H1 (cell line): ENCODE data around the gene SLC13A2. TPM values are rescaled to one million over a fixed set of nuclear protein-coding genes. Genes with fewer than 3 reads are reported as not detected.

ENCODE experiments used
- CTCF ChIA-PET: fragments of 300-600 bp; sonication (Branson Sonifier 250); formaldehyde crosslinking; loops from one replicate; lab custom pipeline; 2021; ENCODE audit not compliant: partially characterized antibody; lab: Charles Lee
- POLR2A ChIA-PET: fragments of 300-600 bp; sonication (Branson Sonifier 250); formaldehyde crosslinking; loops from one replicate; lab custom pipeline; 2021; ENCODE audit warnings: inconsistent platforms; ENCODE audit not compliant: partially characterized antibody; lab: Charles Lee
- DNase-seq, 2 experiments: peaks; one replicate each; pipeline versions ENCODE4 v3.0.0 to v3.0.0-alpha.2; 2010 to 2022; ENCODE audit warnings: low spot score in 2 of 2, low read depth in 1 of 2, mixed read lengths in 1 of 2
- FAIRE-seq: peaks from 2 replicates; lab custom pipeline; 2011; peaks lifted over from hg19 to GRCh38; lab: Jason Lieb, UNC
- H2AFZ ChIP-seq: 2 replicates; pipeline ENCODE4 v1.8.1; 2012; ENCODE audit warnings: low read length, inconsistent platforms
- H2AK5ac ChIP-seq: 2 replicates; pipeline ENCODE4 v1.6.1; 2013; ENCODE audit warnings: low read depth, low read length
- H2BK120ac ChIP-seq: replicated peaks from 2 replicates; pipeline ENCODE3; 2013; ENCODE audit warnings: low read depth, low read length, inconsistent platforms
- H2BK12ac ChIP-seq: 2 replicates; pipeline ENCODE4 v1.6.1; 2013; ENCODE audit warnings: low read depth, low read length
- H2BK15ac ChIP-seq: 2 replicates; pipeline ENCODE4 v1.6.1; 2013; ENCODE audit warnings: low read length
- H2BK20ac ChIP-seq: 2 replicates; pipeline ENCODE4 v1.6.1; 2013; ENCODE audit warnings: low read length
- H2BK5ac ChIP-seq: 2 replicates; pipeline ENCODE4 v1.6.1; 2013; ENCODE audit warnings: low read depth, low read length
- H3K14ac ChIP-seq: 2 replicates; pipeline ENCODE4 v1.6.1; 2013; ENCODE audit warnings: inconsistent platforms; ENCODE audit not compliant: insufficient read length
- H3K18ac ChIP-seq: 2 replicates; pipeline ENCODE4 v1.6.1; 2013; ENCODE audit warnings: low read length; ENCODE audit errors: extremely low read depth
- H3K23ac ChIP-seq: 2 replicates; pipeline ENCODE4 v1.6.1; 2013; ENCODE audit warnings: inconsistent platforms; ENCODE audit not compliant: insufficient read length
- H3K23me2 ChIP-seq: 2 replicates; pipeline ENCODE4 v1.6.1; 2013; ENCODE audit warnings: low read depth, low read length
- H3K27ac ChIP-seq: 2 replicates; pipeline ENCODE4 v1.6.1; 2011; ENCODE audit warnings: low read depth, low read length, inconsistent platforms
- H3K27me3 ChIP-seq, 4 experiments: replicated peaks in 1 of 4; 1 replicate in 1 of 4; 2 replicates in 3 of 4; pipeline versions ENCODE4 v1.6.1 to v1.8.1; 2011 to 2013; ENCODE audit warnings: low read length in 3 of 4, mild to moderate bottlenecking in 3 of 4, inconsistent platforms in 2 of 4, mixed read lengths in 2 of 4, moderate library complexity in 1 of 4; ENCODE audit not compliant: control insufficient read depth in 3 of 4, insufficient read depth in 3 of 4; ENCODE audit errors: extremely low read depth in 1 of 4
- H3K36me3 ChIP-seq, 4 experiments: 2 replicates each; pipeline versions ENCODE4 v1.6.1 to v1.8.1; 2011 to 2013; ENCODE audit warnings: mild to moderate bottlenecking in 4 of 4, low read length in 3 of 4, moderate library complexity in 2 of 4, control low read depth in 1 of 4, inconsistent platforms in 1 of 4; ENCODE audit not compliant: insufficient read depth in 4 of 4, control insufficient read depth in 2 of 4
- H3K4ac ChIP-seq: replicated peaks from 2 replicates; pipeline ENCODE3; 2013; ENCODE audit warnings: low read length, low read depth, mixed read lengths, inconsistent platforms; ENCODE audit not compliant: insufficient read length
- H3K4me1 ChIP-seq, 4 experiments: replicated peaks in 1 of 4; 1 replicate in 1 of 4; 2 replicates in 3 of 4; pipeline versions ENCODE4 v1.6.1 to v1.8.1; 2011 to 2013; ENCODE audit warnings: low read length in 3 of 4, inconsistent platforms in 2 of 4, mixed read lengths in 1 of 4; ENCODE audit not compliant: insufficient read depth in 4 of 4, control insufficient read depth in 3 of 4
- H3K4me2 ChIP-seq, 2 experiments: 2 replicates each; pipeline versions ENCODE4 v1.6.1 to v1.8.1; 2011 to 2013; ENCODE audit warnings: low read depth in 2 of 2, low read length in 2 of 2, control low read depth in 1 of 2, inconsistent platforms in 1 of 2, mild to moderate bottlenecking in 1 of 2; ENCODE audit not compliant: insufficient read depth in 1 of 2
- H3K4me3 ChIP-seq, 4 experiments: fragments of 200-600, 300-600 bp in 1 of 4; sonication (generic), shearing (Covaris generic), sonication (Bioruptor Twin) in 1 of 4; 2 replicates each; pipeline versions ENCODE4 v1.5.1 to v1.8.1; 2011 to 2016; ENCODE audit warnings: low read length in 4 of 4, low read depth in 3 of 4, control low read depth in 2 of 4, inconsistent platforms in 2 of 4, mild to moderate bottlenecking in 2 of 4, mixed read lengths in 1 of 4, moderate library complexity in 1 of 4; ENCODE audit not compliant: insufficient read depth in 2 of 4; ENCODE audit errors: extremely low read depth in 1 of 4
- H3K56ac ChIP-seq: replicated peaks from 2 replicates; pipeline ENCODE3; 2013; ENCODE audit warnings: low read depth, mild to moderate bottlenecking, mixed read lengths, low read length, inconsistent platforms; ENCODE audit not compliant: insufficient read length
- H3K79me1 ChIP-seq: 2 replicates; pipeline ENCODE4 v1.6.1; 2013; ENCODE audit warnings: low read depth, low read length, control low read depth
- H3K79me2 ChIP-seq, 2 experiments: 2 replicates each; pipeline versions ENCODE4 v1.6.1 to v1.8.1; 2012 to 2013; ENCODE audit warnings: low read length in 2 of 2, mild to moderate bottlenecking in 2 of 2, inconsistent platforms in 1 of 2; ENCODE audit not compliant: insufficient read depth in 2 of 2, control insufficient read depth in 1 of 2
- H3K9ac ChIP-seq, 4 experiments: replicated peaks in 1 of 4; 1 replicate in 1 of 4; 2 replicates in 3 of 4; pipeline versions ENCODE4 v1.6.1 to v1.8.1; 2011 to 2013; ENCODE audit warnings: low read depth in 3 of 4, low read length in 3 of 4, control low read depth in 2 of 4, mild to moderate bottlenecking in 2 of 4, moderate library complexity in 2 of 4, inconsistent platforms in 1 of 4; ENCODE audit errors: extremely low read depth in 1 of 4
- H3K9me3 ChIP-seq, 2 experiments: 2 replicates each; pipeline versions ENCODE4 v1.6.1 to v1.8.1; 2012 to 2013; ENCODE audit warnings: mild to moderate bottlenecking in 2 of 2, moderate library complexity in 2 of 2, control low read depth in 1 of 2, inconsistent platforms in 1 of 2, low read depth in 1 of 2, low read length in 1 of 2, mixed read lengths in 1 of 2; ENCODE audit not compliant: insufficient read depth in 2 of 2
- H4K20me1 ChIP-seq, 2 experiments: replicated peaks in 1 of 2; 2 replicates each; pipeline versions ENCODE3 to v1.8.1; 2011 to 2013; ENCODE audit warnings: inconsistent platforms in 2 of 2, low read length in 2 of 2, mild to moderate bottlenecking in 1 of 2; ENCODE audit not compliant: insufficient read depth in 2 of 2, control insufficient read depth in 1 of 2
- H4K5ac ChIP-seq: 2 replicates; pipeline ENCODE4 v1.6.1; 2013; ENCODE audit warnings: low read length, low read depth, mixed read lengths, inconsistent platforms; ENCODE audit not compliant: insufficient read length
- H4K8ac ChIP-seq: 2 replicates; pipeline ENCODE4 v1.8.0; 2013; ENCODE audit warnings: mild to moderate bottlenecking, moderate library complexity, low read length, inconsistent platforms; ENCODE audit not compliant: insufficient read depth; ENCODE audit errors: extremely low read depth
- H4K91ac ChIP-seq: replicated peaks from 2 replicates; pipeline ENCODE3; 2013; ENCODE audit warnings: low read length, mixed read lengths, inconsistent platforms; ENCODE audit not compliant: insufficient read length
- BRCA1 ChIP-seq: IDR thresholded peaks from 2 replicates; pipeline ENCODE4 v1.6.1; 2012; ENCODE audit warnings: low read depth, low read length, improper control_type of control experiment
- CEBPB ChIP-seq: IDR thresholded peaks from 2 replicates; pipeline ENCODE4 v1.6.1; 2012; ENCODE audit warnings: low read depth, low read length
- CHD2 ChIP-seq: IDR thresholded peaks from 2 replicates; pipeline ENCODE4 v1.6.1; 2012; ENCODE audit warnings: low read length, improper control_type of control experiment
- CREB1 ChIP-seq: IDR thresholded peaks from 2 replicates; pipeline ENCODE4 v1.6.1; 2012; ENCODE audit warnings: inconsistent platforms
- CTBP2 ChIP-seq: IDR thresholded peaks from 2 replicates; pipeline ENCODE4 v1.7.0; 2011; ENCODE audit warnings: borderline replicate concordance, mild to moderate bottlenecking, moderate library complexity, mixed read lengths, low read length; ENCODE audit not compliant: insufficient read depth, insufficient read length
- EGR1 ChIP-seq: IDR thresholded peaks from 2 replicates; pipeline ENCODE4 v1.6.1; 2011; ENCODE audit warnings: low read depth, low read length, borderline replicate concordance
- JUN ChIP-seq: IDR thresholded peaks from 2 replicates; pipeline ENCODE4 v1.6.1; 2011; ENCODE audit warnings: low read depth, mild to moderate bottlenecking, improper control_type of control experiment, low read length
- KDM1A ChIP-seq: fragments of 200-600, 300-600 bp; sonication (generic); IDR thresholded peaks from 2 replicates; pipeline ENCODE4 v1.7.1; 2016; ENCODE audit warnings: mild to moderate bottlenecking, low read length, borderline replicate concordance
- POLR2AphosphoS5 ChIP-seq: IDR thresholded peaks from 2 replicates; pipeline ENCODE4 v1.6.1; 2011; ENCODE audit warnings: low read depth, low read length
- RNF2 ChIP-seq: fragments of 200-900, 300-1000 bp; sonication (generic); IDR thresholded peaks from 2 replicates; pipeline ENCODE4 v1.7.1; 2016; ENCODE audit warnings: borderline replicate concordance, low read depth, mild to moderate bottlenecking, antibody characterized with exemption, low read length; ENCODE audit not compliant: poor library complexity, severe bottlenecking; ENCODE audit errors: missing control alignments
- SP1 ChIP-seq: IDR thresholded peaks from 2 replicates; pipeline ENCODE4 v1.6.1; 2011; ENCODE audit warnings: low read depth, low read length
- SP4 ChIP-seq: IDR thresholded peaks from 2 replicates; pipeline ENCODE4 v1.6.1; 2012; ENCODE audit warnings: low read length, inconsistent platforms
- ZNF274 ChIP-seq: IDR thresholded peaks from 2 replicates; pipeline ENCODE4 v1.7.0; 2012; ENCODE audit warnings: low read length, borderline replicate concordance; ENCODE audit errors: extremely low read depth
- whole genome bisulfite sequencing, 2 experiments: shearing (Covaris generic) in 1 of 2; methylation state at CpG; one replicate each; pipeline versions ENCODE4 v1.1.6 to v1.1.7; 2013 to 2015; ENCODE audit warnings: low lambda C conversion rate in 2 of 2, mixed read lengths in 2 of 2, inconsistent platforms in 1 of 2, low coverage in 1 of 2, missing lambda C conversion rate in 1 of 2; ENCODE audit not compliant: insufficient replicate concordance in 2 of 2, insufficient coverage in 1 of 2, insufficient read length in 1 of 2; ENCODE audit errors: extremely low coverage in 1 of 2, missing lambda C conversion rate in 1 of 2; 5-methylcytosine and 5-hydroxymethylcytosine counted together
- polyA plus RNA-seq, 7 experiments: library from polyadenylated mRNA; depleted of rRNA in 3 of 7; stranded (reverse) in 5 of 7; unstranded in 2 of 7; fragments of >200 nt in 5 of 7; fragments of 200-250 nt in 2 of 7; gene quantifications; 1 replicate in 5 of 7; 2 replicates in 1 of 7; 4 replicates in 1 of 7; pipeline versions ENCODE4 v1.2.1 to v1.2.3, GENCODE V29; 2011 to 2013; ENCODE audit warnings: missing spikeins in 2 of 7, mixed read lengths in 2 of 7
- total RNA-seq: library from RNA; stranded (reverse); fragmentation: NEBNext Ultra II Directional; extraction: Animal tissue kit (Norgen Biotek cat#: 25700); gene quantifications from 2 replicates; pipeline ENCODE4 v1.2.1, GENCODE V29; 2021

The SLC13A2 gene
- total and polyA plus RNA-seq, 2 of the 8 experiments (the other 6 are each of a cell fraction or from before 2014, with no cell fraction given): not detected

DNA sequence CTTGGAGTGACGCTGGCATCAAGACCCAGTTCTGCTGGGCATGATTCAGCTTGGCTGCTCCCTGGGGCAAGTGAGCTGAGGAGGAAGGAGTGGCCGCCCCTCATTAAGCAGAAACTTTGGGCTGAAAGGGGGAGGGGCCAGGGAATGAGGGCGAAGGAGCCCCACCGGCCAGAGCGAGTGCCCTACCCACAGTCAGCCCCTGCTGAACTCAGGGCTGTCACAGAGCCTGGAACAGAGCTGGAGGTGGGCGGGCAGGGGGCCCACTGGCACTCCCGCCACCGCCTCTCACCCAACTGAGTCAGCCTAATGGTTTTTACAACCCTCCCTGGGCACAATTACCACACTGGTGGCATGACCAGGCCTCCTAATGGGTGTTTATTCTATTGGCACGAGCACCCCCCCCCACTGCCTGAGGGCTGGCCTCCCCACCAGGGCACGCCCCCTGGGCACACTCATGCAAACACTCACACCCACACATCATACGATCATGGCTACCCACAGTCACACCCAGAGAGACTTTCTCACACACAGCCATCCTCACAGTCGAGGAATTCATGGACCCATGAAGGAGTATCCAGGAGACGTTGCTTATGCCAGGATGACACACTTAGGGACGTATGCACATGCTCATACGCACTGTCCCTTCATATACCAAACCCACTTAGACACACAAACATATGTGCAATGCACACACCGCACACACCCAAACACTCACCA, 59.8 kb downstream of the SLC13A2 start:
- H3K4me3 ChIP-seq: no peak overlapping the region
- H3K79me2 ChIP-seq: no peaks in the 10 kb centered on the region
- H2BK15ac ChIP-seq: no peak overlapping the region; the same call in 1 of the 2 replicates
- no peak overlapping the region for H4K91ac ChIP-seq
- no peaks in the 10 kb centered on the region for H3K27me3 ChIP-seq
- peaks cover 0 to 5% (median 0%) of the 10 kb centered on the region in 4 experiments; a peak in 2 of 7 replicates for H3K4me1 ChIP-seq
- FAIRE-seq: no peak
- H4K5ac ChIP-seq: no peak overlapping the region
- ChIA-PET POLR2A (interaction anchor here (1.1 kb wide), 1 partner anchor 12 kb away, joined by 4 read pairs; no protein-coding TSS in a partner anchor), CTCF (interaction anchor here (2.8 to 5.9 kb wide), 3 partner anchors 14 to 38 kb away, joined by 9 to 80 read pairs (median 45); no protein-coding TSS in a partner anchor)
- no peak overlapping the region for H2BK12ac ChIP-seq
- no peak overlapping the region for H3K9ac ChIP-seq
- no peak overlapping the region for H3K23ac ChIP-seq
- WGBS, 2 experiments: 78% methylated on average over 15 of the region's 16 CpGs; no CpG with 5 or more reads in 1 of the 2 experiments
- no peaks in the 10 kb centered on the region for H3K23me2 ChIP-seq
- no peaks in the 10 kb centered on the region for H3K36me3 ChIP-seq
- no peak overlapping the region for H3K56ac ChIP-seq
- no peak overlapping the region for H2AK5ac ChIP-seq
- no peak overlapping the region for H3K4ac ChIP-seq
- no peak overlapping the region for H3K18ac ChIP-seq
- H3K79me1 ChIP-seq: no peaks in the 10 kb centered on the region
- H3K4me2 ChIP-seq: no peak overlapping the region
- no peak overlapping the region for H2BK120ac ChIP-seq
- H3K9me3 ChIP-seq: no peaks in the 10 kb centered on the region
- no peak overlapping the region for H2BK5ac ChIP-seq
- no peak for DNase-seq
- no peak overlapping the region for H3K14ac ChIP-seq
- no peak overlapping the region for H3K27ac ChIP-seq
- no peak overlapping the region for H2BK20ac ChIP-seq
- peak overlapping the region; percentile 60 for H4K8ac ChIP-seq
- no peaks in the 10 kb centered on the region for H4K20me1 ChIP-seq
- no peak overlapping the region for H2AFZ ChIP-seq
- TF ChIP-seq KDM1A: no peak
- no peak for TF ChIP-seq CEBPB
- no peak for TF ChIP-seq JUN
- no peak for TF ChIP-seq SP1
- TF ChIP-seq RNF2: no peak
- no peak for TF ChIP-seq POLR2AphosphoS5
- TF ChIP-seq EGR1: no peak
- no peak for TF ChIP-seq SP4
- TF ChIP-seq CHD2: no peak
- TF ChIP-seq CREB1: no peak
- TF ChIP-seq BRCA1: no peak
- TF ChIP-seq CTBP2: no peak
- TF ChIP-seq ZNF274: no peak
